ENCODE data around the gene COL27A1.

COL27A1 gene

GRCh38 chr9:114220061-114220541, 64.8 kb downstream of the COL27A1 start:
- DNase-seq (ENCODE audit: low read depth): no peak
- H3K4me3 ChIP-seq (ENCODE audit: control insufficient read depth, low read depth, low read length): no peak overlapping the region
- TF ChIP-seq, protein P1, sequence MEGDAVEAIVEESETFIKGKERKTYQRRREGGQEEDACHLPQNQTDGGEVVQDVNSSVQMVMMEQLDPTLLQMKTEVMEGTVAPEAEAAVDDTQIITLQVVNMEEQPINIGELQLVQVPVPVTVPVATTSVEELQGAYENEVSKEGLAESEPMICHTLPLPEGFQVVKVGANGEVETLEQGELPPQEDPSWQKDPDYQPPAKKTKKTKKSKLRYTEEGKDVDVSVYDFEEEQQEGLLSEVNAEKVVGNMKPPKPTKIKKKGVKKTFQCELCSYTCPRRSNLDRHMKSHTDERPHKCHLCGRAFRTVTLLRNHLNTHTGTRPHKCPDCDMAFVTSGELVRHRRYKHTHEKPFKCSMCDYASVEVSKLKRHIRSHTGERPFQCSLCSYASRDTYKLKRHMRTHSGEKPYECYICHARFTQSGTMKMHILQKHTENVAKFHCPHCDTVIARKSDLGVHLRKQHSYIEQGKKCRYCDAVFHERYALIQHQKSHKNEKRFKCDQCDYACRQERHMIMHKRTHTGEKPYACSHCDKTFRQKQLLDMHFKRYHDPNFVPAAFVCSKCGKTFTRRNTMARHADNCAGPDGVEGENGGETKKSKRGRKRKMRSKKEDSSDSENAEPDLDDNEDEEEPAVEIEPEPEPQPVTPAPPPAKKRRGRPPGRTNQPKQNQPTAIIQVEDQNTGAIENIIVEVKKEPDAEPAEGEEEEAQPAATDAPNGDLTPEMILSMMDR (IDR thresholded peaks at IDR 0.05; ENCODE audit: control insufficient read depth, insufficient read depth, low read depth, low read length, missing control alignments): no peak

GRCh38 chr9:114221706-114222465, 66.5 kb downstream of the COL27A1 start:
- no peak overlapping the region for H3K4me3 ChIP-seq (ENCODE audit: control insufficient read depth, low read depth, low read length)
- TF ChIP-seq, protein P1 (IDR thresholded peaks at IDR 0.05; ENCODE audit: control insufficient read depth, insufficient read depth, low read depth, low read length, missing control alignments): no peak
- DNase-seq (ENCODE audit: low read depth): no peak

DNA sequence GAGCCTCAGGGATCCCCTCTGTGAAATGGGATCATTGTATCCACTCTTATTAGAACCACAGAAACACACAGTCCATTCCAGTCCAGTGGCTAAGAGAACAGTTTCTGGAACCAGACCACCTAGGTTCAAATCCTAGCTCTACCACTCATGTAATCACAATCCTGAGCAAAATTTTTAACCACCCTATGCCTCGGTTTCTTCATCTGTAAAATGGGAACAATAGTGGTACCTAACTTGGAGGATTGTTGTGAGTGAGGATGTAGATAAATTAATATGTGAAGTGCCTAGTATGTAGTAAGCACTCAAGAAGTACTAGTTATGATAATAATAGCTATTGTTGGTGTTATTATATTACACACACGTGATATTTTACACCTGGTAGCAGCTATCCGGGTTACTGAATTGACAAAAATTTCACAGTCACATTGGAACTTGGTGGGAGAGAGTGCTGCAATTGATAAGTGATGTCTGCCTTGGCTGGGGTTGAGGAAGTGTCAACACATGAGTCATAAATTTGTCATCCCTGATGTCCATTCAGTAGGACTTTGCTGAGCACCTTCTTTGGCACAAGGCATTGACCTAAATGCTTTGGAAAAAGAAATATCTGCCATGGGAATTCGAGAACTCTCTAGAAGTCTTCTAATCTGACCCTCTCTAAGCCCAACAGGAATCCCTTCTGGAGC, 68.4 kb downstream of the COL27A1 start:
- TF ChIP-seq, protein P1 (IDR thresholded peaks at IDR 0.05; ENCODE audit: control insufficient read depth, insufficient read depth, low read depth, low read length, missing control alignments): no peak
- no peak overlapping the region for H3K4me3 ChIP-seq (ENCODE audit: control insufficient read depth, low read depth, low read length)
- no peak for DNase-seq (ENCODE audit: low read depth)

- TF ChIP-seq, protein P1 (IDR thresholded peaks at IDR 0.05; ENCODE audit: control insufficient read depth, insufficient read depth, low read depth, low read length, missing control alignments): no peak
- DNase-seq (ENCODE audit: low read depth): no peak
- H3K4me3 ChIP-seq (ENCODE audit: control insufficient read depth, low read depth, low read length): no peak overlapping the region
Observed at GRCh38 chr9:114224247-114224610, 68.9 kb downstream of the COL27A1 start.

GRCh38 chr9:114225561-114226212, 70.3 kb downstream of the COL27A1 start:
- TF ChIP-seq, protein P1 (IDR thresholded peaks at IDR 0.05; ENCODE audit: control insufficient read depth, insufficient read depth, low read depth, low read length, missing control alignments): no peak
- no peak overlapping the region for H3K4me3 ChIP-seq (ENCODE audit: control insufficient read depth, low read depth, low read length)
- DNase-seq (ENCODE audit: low read depth): no peak

DNA sequence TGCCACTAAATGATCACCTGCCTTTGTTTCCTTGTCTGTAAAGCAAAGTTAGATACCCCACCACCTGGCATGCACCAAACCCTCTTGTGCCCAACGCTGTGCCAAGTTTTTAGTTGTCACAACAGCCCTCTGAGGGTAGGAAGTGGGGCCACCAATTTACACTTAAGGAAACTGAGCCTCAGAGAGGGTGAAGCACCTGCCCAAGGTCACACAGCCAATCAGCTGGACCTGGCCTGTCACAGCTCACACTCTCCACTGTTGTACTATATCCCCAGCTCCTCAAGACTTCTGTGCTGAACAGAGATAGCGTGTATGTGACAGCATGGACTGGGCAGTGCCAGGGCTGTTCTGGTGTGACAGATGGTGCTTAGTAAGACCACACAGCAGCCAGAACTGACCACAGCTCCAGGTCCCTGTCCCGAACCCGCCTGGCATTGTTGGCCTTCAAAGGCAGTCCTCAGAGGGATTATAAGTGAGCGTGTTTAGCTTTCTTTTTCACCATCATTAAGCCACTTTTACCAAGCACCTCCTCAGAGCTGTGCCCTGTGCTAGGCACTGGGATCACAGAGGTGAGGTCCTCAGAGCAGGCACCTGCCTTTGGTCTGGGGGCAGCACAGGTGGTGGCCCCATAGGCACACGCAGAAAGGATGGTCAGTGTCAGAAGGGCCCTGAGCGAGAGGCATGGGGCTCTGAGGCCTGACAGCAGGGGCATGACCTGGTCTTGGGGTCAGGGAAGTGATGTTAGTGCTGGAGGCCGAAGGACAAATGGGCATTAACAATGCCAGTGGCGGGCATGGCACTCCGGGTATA, 71.1 kb downstream of the COL27A1 start:
- no peak for DNase-seq (ENCODE audit: low read depth)
- TF ChIP-seq, protein P1 (IDR thresholded peaks at IDR 0.05; ENCODE audit: control insufficient read depth, insufficient read depth, low read depth, low read length, missing control alignments): no peak
- no peak overlapping the region for H3K4me3 ChIP-seq (ENCODE audit: control insufficient read depth, low read depth, low read length)
